Heart left ventricle (tissue), 13 donors: ENCODE measurements around the gene ARHGEF7.

Experiments used
- CTCF ChIP-seq, 12 donors: fragments of 200-600 bp; sonication (generic) in 4 of 12; IDR thresholded peaks; one replicate each; pipeline versions ENCODE4 v1.5.0 to v1.8.0; 2018 to 2022; ENCODE audit warnings: antibody characterized with exemption in 12 of 12, mild to moderate bottlenecking in 5 of 12
- POLR2A ChIP-seq, 2 donors: fragments of 450-650 bp; IDR thresholded peaks; one replicate each; pipeline ENCODE4 v1.6.1; 2017; ENCODE audit warnings: antibody characterized with exemption in 2 of 2, mild to moderate bottlenecking in 2 of 2, moderate library complexity in 2 of 2
- donor health status: ischemic (EF 13 %, LVEDD 7.1; RV severe dilation, severe dysfunction).
- donor health status: DM: no; HTN: yes; CAD: no.
- donor health status: DM: no; HTN: no; CAD: no.
- donor health status: ischemic (EF 25% LVEDD 6.9; RV normal size, moderate dysfunction).
- donor health status: ischemic (EF 25% LVEDD 5.7; RV mildly dilated, moderate dysfunction).
- donor health status: ischemic (EF 35%, LVEDD 5.7; RV mildly dilated, moderate dysfunction).
- donor health status: nonischemic (EF 11% LVEDD 7.7; RV severe dilation, severe dysfunction).
- donor health status: DM: yes; HTN: yes; CAD: no.
- donor health status: PGD.
- donor health status: ischemic (EF 29% LVEDD 5.4; RV normal size, mild dysfunction).
- donor health status: nonischemic (EF 23%, LVEDD 6.1; RV moderate dilation, normal function).

- TF ChIP-seq CTCF (IDR thresholded peaks at IDR 0.05) (no peak), POLR2A (IDR thresholded peaks at IDR 0.05) (no peak)
These were observed 138.3 kb downstream of the ARHGEF7 start for GRCh38 chr13:111253365-111253872.
